Lower lobe of right lung (tissue), 2 donors: Measurements from ENCODE around the gene TFRC. TPM values are rescaled to one million over a fixed set of nuclear protein-coding genes. Genes with fewer than 3 reads are reported as not detected.

Source experiments
- ATAC-seq, 2 donors: fragments of 200-7000 bp; cut with Tn5 transposase; one replicate each; pipeline ENCODE4 v1.9.1; 2020 to 2022; ENCODE audit warnings: mild to moderate bottlenecking in 2 of 2, moderate library complexity in 2 of 2
- DNase-seq: peaks from one replicate; pipeline ENCODE4 v3.0.0-alpha.2; 2020
- H3K27ac ChIP-seq: fragments of 200-600 bp; one replicate; pipeline ENCODE4 v1.8.0; 2022
- H3K27me3 ChIP-seq: fragments of 200-600 bp; one replicate; pipeline ENCODE4 v1.8.0; 2022; ENCODE audit warnings: low read depth
- H3K36me3 ChIP-seq: fragments of 200-600 bp; one replicate; pipeline ENCODE4 v1.8.0; 2022; ENCODE audit warnings: mild to moderate bottlenecking
- H3K4me1 ChIP-seq: fragments of 200-600 bp; one replicate; pipeline ENCODE4 v1.8.0; 2022
- H3K4me3 ChIP-seq: fragments of 200-600 bp; one replicate; pipeline ENCODE4 v1.8.0; 2022; ENCODE audit warnings: mild to moderate bottlenecking
- H3K9me3 ChIP-seq: fragments of 200-600 bp; one replicate; pipeline ENCODE4 v1.8.0; 2022
- intact Hi-C: fragments of 100-400 bp; cut with DNase I; formaldehyde crosslinking; loops from one replicate; pipeline ENCODE4 v1.11.0; 2022
- total RNA-seq: library from RNA; stranded (reverse); fragmentation: NEBNext Ultra II Directional; extraction: Animal tissue kit (Norgen Biotek cat#: 25700); gene quantifications from one replicate; pipeline ENCODE4 v1.2.1, GENCODE V29; 2021
- TF ChIP-seq, protein P1 (sequence below): fragments of 200-600 bp; IDR thresholded peaks from one replicate; pipeline ENCODE4 v1.8.0; 2022; ENCODE audit warnings: antibody characterized with exemption, mild to moderate bottlenecking
- donor health status: DM: no; HTN: yes; CAD: no; lungs with severe emphysema.

TFRC gene
- total RNA-seq, 1 donor from 2014 or later = 478 TPM

DNA sequence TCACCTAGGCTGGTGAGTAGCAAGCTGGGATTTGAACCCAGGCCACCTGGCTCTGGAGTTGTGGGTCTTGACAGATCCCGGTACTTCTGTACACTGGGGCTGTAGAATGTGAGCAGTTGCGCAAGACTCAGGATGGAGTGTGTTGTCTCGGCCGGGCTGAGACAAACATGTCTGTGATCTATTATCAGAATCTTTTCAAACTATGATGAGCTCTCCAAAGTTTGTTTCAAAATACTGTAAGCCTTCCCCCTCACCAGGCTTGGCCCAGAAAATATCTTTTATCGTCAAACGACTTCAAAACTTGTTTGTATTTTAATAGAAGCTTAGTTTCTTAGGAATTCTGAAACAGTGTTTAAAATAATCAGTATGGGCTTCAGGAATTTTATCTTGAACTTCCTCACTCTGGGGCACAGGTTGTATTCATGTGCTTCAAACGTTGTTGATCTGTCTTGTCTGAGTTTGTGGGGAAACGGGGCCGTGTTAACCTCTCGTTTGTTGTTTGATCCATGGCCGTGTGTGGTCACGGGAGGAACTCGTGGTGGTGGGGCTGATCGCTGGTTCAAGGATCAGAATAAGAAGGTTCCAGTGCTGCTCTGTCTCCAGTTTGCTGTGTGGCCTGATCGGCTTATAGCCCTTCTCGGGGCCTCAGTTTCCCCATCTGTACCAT is 40.3 kb upstream of the TFRC start:
- Histone ChIP-seq H3K27ac (no peak overlapping the region), H3K4me1 (peaks cover 19% of the 10 kb centered on the region), H3K9me3 (no peaks in the 10 kb centered on the region), H3K36me3 (no peaks in the 10 kb centered on the region), H3K27me3 (no peaks in the 10 kb centered on the region), H3K4me3 (no peak overlapping the region)
- ATAC-seq = peak; percentile 38 to 44
- no peak for DNase-seq
- TF ChIP-seq, protein P1, sequence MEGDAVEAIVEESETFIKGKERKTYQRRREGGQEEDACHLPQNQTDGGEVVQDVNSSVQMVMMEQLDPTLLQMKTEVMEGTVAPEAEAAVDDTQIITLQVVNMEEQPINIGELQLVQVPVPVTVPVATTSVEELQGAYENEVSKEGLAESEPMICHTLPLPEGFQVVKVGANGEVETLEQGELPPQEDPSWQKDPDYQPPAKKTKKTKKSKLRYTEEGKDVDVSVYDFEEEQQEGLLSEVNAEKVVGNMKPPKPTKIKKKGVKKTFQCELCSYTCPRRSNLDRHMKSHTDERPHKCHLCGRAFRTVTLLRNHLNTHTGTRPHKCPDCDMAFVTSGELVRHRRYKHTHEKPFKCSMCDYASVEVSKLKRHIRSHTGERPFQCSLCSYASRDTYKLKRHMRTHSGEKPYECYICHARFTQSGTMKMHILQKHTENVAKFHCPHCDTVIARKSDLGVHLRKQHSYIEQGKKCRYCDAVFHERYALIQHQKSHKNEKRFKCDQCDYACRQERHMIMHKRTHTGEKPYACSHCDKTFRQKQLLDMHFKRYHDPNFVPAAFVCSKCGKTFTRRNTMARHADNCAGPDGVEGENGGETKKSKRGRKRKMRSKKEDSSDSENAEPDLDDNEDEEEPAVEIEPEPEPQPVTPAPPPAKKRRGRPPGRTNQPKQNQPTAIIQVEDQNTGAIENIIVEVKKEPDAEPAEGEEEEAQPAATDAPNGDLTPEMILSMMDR = no peak
- intact Hi-C loops = no loop called here

DNA sequence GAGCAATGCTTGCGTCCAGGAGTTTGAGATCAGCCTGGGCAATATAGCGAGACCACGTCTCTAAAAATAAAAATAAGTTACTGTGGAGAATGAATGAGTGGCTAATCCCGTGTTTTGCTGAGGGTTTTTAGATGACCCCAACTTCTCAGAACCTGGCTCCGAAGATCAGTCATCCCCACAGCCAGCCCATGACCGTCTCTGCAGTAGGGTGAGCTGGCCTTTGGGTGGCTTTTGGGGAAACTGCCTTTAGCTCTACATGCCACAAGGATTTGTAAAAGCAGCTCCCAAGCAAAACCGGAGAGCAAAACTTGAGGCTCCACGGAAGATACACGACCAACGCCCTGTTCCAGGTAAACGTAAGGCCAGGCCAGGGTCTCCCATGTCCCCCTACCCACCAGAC is 39.2 kb upstream of the TFRC start:
- TF ChIP-seq, protein P1 = no peak
- no peak for DNase-seq
- ATAC-seq = no peak
- no peak overlapping the region for H3K4me3 ChIP-seq
- H3K27me3 ChIP-seq = no peaks in the 10 kb centered on the region
- H3K9me3 ChIP-seq = no peaks in the 10 kb centered on the region
- H3K36me3 ChIP-seq = no peaks in the 10 kb centered on the region
- no peak overlapping the region for H3K27ac ChIP-seq
- intact Hi-C loops = no loop called here
- H3K4me1 ChIP-seq = peaks cover 17% of the 10 kb centered on the region

DNA sequence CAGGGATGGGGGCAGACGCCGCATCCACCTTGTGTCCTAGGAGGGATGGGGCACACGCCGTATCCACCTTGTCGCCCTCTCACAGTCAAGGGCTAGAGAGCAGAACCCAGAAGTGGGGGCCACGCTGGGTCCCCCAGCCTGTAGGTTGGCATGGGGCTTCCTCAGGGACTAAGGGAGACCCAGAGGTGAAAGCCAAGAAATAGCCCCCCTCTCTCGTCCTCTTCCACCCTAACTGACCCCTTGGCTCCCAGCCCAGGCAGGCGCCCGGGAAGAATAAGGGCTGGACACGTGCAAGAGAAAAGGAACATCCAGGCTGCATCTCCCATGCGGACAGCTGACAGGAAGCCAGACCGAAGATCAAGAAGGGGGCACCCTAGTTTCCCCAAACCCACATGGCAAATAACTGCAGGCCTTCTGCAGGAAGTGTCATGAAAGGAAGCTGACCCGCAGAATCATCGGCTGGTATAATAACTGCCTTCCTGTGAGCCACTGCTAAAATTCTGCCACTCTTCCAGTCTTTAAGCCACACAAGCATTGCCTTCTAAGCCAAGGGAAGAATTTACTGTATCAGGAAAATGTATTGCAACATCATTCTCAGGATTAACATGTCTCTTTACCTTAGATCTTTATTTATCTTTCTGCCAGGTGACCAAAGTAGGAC is 38.5 kb upstream of the TFRC start:
- no peaks in the 10 kb centered on the region for H3K9me3 ChIP-seq
- H3K4me1 ChIP-seq = peaks cover 17% of the 10 kb centered on the region
- intact Hi-C loops = no loop called here
- DNase-seq (no peak), ATAC-seq (peak; percentile 26 to 34)
- H3K4me3 ChIP-seq = no peak overlapping the region
- TF ChIP-seq, protein P1 = no peak
- no peak overlapping the region for H3K27ac ChIP-seq
- H3K27me3 ChIP-seq = no peaks in the 10 kb centered on the region
- H3K36me3 ChIP-seq = no peaks in the 10 kb centered on the region

DNA sequence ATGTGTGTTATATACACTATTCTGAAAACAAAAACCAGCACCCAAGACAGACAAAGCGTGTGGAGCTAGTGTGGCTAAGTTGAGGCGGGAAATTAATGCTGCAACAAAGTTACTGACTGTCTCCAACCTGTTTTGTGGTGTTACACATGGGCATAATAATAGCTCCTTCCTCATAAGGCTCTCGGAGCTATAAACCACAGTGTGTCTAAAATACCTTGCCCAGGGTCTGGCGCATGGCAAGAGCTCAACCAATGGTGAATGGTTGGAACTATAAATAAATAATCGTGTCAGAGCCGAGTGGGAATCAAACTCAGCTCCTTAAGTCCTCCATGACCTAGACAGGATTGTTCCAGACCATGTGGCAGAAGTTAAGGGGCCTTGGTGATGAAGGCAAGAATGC is 35.9 kb upstream of the TFRC start:
- no peak overlapping the region for H3K4me3 ChIP-seq
- no peaks in the 10 kb centered on the region for H3K27me3 ChIP-seq
- intact Hi-C loops = no loop called here
- DNase-seq = no peak
- H3K4me1 ChIP-seq = peaks cover 17% of the 10 kb centered on the region
- no peak for ATAC-seq
- TF ChIP-seq, protein P1 = no peak
- no peaks in the 10 kb centered on the region for H3K36me3 ChIP-seq
- no peak overlapping the region for H3K27ac ChIP-seq
- H3K9me3 ChIP-seq = no peaks in the 10 kb centered on the region

DNA sequence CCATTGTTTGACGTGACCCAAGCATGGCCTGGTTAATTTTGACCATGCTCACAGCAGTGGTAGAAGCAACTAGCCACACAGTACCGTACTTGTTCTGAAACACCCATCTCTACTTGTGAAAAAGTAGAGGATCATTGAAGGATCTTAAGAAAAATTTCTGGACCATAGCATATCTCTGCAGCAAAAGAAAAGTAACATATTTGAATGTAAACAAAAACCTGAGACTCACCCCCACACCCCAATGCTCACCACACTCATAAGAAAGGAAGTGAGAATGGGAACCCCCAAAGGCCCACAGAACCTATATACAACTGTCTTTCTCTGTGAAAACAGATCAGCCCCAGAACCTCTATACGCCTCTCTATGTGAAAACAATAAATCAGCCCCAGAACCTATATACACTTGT is 33.8 kb upstream of the TFRC start:
- Histone ChIP-seq H3K4me3 (no peak overlapping the region), H3K4me1 (peaks cover 7% of the 10 kb centered on the region), H3K9me3 (no peaks in the 10 kb centered on the region), H3K36me3 (no peaks in the 10 kb centered on the region), H3K27ac (no peak overlapping the region), H3K27me3 (no peaks in the 10 kb centered on the region)
- TF ChIP-seq, protein P1 = no peak
- DNase-seq (no peak), ATAC-seq (no peak)
- intact Hi-C loops = no loop called here
